ENCODE results near the gene SV2B.

Gene SV2B

DNA sequence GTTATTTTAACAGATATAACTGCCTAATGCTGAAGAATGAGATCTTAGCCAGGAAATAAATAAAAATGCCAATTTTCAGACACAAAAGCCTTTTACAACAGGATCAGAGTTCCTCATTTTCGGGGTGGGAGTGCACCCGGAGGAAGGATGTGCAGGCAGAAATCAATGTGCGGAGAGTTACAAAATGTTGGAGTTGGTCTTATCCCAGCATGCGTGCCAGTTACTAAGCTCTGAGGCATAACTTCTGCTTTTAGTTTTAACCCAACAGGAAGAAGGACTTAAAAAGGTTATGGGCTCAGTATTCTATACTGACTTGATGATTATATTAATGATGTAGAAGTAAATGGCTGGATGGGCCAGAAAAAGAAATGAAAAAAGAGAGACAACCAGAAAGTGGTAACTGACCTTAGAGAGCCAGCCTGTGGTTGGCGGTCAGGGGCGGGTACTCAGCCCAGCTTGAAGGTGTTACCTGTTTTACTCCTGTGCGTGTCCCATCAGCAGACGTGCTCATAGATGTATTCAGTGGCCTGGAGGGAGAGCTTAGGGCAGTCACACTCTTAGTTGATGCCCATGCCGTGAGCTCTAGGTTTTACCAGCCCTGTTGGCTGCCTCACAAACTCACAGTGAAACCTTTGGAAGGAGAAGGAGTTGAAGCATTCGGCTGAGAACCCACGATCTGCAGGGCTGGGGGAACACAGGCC, 164.7 kb downstream of the SV2B start:
- DNase-seq = no peak

DNA sequence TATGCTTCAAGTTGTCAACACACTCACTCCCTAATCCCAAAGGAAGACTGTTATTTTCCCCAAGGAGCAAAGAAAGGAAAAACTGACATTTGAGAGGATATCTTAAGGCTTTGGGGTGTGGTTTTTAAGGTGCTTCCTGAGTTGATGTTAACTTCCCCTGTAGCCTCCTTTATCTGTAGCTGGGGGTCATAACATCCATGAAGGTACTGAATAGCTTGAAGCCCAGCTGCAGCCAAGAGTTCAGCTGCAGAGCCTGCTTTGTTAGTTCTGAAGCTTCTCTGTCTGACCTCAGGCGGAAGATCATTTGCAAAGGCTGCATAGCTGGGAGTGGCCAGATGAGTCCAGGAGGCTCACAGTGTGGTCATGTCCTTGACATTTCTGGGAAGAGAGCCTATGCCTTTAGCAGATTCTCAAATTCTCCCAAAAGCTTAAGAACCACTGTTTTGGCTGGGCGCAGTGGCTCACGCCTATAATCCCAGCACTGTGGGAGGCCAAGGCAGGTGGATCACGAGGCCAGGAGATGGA, 165.4 kb downstream of the SV2B start:
- DNase-seq = no peak

DNA sequence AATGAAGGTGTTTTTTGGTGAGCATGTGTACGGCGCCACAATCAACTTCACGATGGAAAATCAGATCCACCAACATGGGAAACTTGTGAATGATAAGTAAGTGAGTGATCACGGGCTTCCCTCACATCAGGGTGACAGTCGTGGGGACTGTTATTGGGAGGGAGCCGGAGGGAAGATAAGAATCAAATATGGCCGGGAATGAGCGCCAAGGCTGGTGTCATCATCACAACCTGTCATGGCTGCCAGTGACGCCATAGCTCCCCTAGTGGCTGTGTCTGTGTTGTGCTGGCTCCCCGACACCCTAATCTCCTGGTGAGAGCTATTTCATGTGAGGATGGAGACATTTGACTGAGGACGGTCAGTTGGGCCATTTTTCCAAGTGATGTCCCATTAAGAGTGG, 168.5 kb downstream of the SV2B start:
- no peak for DNase-seq

DNA sequence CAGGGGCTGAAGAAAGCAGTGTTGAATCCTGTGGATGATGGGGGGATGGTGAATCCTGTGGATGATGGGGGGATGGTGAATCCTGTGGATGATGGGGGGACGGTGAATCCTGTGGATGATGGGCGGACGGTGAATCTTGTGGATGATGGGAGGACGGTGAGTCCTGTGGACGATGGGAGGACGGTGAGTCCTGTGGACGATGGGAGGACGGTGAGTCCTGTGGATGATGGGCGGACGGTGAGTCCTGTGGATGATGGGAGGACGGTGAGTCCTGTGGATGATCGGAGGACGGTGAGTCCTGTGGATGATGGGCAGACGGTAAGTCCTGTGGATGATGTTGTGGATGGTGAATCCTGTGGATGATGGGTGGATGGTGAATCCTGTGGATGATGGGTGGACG, 170.7 kb downstream of the SV2B start:
- DNase-seq = no peak

DNA sequence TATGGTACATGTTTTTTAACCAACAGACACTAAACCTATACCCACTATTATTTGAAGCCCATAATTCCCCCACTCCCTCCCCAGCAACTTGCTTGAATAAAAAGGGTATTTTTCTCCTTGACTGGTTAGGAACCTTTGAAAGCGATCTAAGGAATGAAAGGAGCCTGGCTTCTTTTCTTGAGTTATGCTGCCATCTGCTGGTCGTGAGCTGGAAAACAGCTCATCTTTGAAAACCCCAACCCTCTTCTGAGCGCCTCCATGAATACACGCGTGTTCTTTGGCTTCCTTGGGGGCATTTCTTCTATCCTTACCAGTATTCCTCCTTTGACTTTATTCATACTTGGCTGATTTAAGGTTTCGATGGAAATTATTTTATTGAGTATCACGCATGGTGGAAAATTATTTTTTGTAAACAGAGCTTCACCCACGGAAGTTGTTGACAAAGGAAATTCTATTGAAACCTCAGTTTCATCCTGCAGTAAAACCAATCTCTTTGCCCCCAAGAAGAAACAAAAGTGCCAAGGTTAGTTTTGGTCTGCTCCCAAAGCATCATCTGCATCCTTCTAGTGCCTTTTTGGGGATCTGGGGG, 171.6 kb downstream of the SV2B start:
- DNase-seq = peak in 38 of 51 donors; percentile 0 to 75 (median 26)

DNA sequence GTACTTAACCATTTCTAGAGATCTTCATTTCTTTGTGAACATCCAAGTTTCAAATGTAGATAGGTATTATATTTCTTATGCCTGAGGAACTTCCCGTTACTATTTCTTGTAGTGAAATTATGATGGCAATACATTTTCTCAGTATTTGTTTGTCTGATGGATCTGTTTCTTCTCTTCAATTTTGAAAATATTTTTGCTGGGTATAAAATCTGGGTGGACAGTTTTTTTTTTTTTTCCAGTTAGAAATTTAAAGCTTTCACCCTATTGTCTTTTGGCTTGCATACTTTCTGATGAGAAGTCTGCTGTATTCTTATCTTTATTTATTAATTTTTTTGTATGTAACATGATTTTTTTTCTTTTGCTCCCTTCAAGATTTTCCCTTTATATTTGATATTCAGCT, 175.8 kb downstream of the SV2B start:
- no peak for DNase-seq

DNA sequence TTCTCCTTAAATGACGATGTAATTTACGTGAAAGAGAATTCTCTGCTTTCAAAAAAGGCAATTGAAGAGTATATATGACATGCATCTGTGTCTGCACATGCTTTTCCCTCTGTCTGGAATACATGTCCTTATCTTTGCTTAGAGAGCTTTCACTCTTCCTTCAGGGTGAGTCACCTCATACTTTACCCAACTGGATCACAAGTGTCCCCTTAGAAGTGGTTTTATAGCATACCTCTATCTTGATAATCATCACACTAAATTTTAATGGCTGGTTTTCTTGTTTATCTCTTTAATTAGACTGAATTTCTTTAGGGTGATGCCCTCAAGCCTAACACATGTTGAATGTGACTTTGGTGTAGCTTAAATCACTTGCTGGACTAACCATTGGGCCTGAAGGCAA, 178.9 kb downstream of the SV2B start:
- no peak for DNase-seq

DNA sequence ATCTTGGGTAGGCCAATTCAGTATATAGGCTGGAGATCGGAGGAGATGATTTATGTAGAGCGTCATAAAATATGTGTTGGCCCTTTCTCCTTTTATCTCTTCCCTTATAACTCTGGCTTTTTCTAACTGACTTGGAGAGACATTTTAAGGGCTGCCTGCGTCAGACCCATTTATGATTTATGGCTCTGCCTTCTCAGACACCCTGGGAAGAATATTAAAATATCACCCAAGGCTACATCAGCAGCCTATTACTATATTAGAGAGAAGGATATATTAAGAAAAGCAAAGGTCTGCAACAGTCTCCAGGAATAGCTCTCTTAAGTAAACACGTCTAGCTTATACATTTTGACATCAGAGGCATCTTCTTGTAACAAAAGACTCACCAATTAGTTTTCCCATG, 179.4 kb downstream of the SV2B start:
- DNase-seq = no peak

DNA sequence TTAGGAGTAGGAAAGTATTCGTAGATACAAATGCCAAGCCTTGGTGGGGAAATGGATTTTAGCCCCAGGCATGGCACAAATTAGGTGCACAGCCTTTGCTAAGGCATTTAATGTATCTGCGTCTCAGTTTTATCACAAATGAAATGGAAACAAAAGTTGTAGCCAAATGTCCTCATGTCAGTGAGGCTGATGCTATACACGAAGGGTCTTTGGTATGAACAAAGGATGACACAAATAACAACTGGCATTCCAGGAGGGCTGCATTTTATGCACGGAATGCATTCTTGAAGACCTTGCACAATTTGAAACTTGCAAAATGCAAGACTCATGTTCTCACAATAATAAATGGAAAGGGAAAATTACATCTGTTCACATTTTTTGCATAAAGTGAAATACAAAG, 181.9 kb downstream of the SV2B start:
- DNase-seq = no peak

DNA sequence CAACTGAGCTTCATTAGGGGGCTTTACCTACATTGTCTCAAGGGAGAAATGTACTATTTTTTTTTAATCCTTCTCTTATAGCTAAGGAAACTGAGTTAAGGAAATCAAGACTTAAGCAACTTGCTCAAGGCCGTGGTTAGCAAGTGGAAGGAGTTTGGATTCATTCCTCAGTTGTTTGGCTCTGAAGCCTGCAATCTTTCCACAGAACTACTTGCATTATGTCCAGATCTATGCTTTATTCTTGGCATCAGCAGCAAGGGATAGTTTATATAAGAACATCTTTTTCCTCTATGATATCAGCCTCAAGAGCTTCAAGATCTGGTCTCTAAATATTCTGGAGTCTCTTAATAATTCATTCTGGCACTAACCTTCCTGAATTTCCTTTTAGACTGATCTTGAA, 182.4 kb downstream of the SV2B start:
- no peak for DNase-seq

DNA sequence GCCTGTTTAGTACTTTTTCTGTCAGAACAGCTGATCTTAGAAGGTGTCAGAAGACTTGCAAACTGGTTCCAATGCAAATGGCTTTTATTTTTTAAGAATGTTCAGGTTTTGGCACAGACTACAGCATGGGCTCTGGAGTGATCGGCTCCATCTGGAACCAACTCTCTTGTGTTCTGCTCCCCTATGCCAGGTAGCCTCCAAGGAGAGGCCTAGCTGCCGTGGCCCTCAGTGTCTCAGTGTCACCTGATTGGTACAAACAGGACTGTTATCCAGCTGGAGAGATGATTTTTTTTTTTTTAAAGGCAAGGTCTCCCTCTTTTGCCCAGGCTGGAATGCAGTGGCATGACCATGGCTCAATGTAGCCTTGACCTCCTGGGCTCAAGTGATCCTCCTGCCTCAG, 183.1 kb downstream of the SV2B start:
- no peak for DNase-seq

DNA sequence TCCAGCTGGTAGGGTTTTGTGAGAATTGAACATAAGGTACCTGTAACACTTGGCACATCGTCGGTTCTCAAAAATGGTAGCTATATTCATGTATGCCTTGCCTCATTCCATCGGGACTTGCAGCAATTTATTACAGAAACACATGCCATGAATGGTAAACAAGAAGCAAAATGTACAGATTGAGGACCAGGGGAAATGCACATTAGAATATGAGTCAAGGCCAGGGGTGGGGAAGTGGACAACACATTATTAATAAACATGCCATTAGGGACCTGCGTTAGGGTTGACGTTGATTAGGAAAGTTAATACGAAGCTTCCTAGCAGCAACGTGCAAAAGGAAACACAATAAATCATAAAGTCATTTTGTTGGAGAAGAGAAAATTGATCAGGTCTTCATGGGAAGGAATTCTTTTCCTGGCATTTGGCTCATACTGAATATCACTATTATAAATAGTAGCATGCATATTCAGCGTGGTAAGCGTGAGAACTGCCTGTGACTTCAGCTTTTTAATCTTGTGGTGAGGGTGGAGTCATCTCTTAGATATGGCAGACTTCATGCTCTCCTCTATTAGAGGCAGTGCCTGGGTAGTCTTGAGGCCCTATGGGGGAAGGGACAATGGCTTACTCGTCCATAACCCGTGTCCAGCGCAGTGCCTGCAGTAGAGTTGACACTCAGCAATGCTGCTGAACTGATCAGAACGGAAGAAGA, 184.9 kb downstream of the SV2B start:
- DNase-seq = no peak

DNA sequence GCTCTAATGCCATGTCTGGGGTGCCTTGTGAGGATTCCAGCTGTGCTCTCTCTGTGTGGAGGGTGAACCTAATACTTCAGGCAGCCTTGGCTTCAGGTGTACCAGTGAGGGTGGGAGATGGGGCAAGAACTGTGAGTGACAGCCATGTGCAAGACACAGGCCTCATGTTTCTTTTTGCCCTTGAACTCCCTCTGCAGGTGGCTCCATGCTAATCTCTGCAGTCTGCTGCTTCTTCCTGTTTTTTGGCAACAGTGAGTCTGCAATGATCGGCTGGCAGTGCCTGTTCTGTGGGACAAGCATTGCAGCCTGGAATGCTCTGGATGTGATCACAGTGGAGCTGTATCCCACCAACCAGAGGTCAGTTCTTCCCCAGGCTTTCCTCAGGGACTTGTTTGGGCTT, 189.3 kb downstream of the SV2B start:
- DNase-seq = no peak

DNA sequence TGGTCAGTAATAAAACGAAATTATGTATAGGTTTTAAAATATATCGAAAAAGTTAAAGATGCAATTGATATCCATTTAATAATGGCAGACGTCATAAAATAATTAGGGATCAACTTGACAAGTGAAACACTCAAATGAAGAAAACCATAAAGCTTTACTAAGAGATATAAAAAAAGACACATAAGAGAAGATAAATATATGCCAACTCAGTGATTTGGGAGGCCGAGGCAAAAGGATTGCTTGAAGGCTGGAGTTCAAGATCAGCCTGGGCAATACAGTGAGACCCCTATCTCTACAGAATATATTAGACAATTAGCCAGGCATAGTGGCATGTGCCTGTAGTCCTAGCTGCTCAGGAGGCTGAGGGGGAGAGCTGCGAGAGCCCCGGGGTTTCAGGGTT, 190.5 kb downstream of the SV2B start:
- no peak for DNase-seq

DNA sequence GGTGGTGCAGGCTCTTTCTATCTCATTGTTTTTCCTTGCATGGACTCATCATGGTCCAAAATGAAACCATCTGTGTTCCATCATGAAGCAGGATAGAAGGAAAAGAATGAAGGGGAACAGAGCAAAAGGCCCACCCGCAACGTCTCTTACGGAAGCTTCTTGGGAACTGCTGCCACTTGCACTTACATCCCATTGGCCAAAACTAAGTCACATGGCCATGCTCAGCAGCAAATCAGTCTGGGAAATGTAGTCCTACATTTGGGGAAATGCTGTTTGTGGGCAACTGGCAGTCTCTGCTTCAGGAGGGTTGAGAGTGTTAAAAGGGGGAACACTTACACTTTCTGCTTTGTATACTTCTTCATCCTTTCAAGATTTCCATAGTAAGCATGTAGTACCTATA, 191.6 kb downstream of the SV2B start:
- peak in 2 of 51 donors; percentile 2 to 3 for DNase-seq

DNA sequence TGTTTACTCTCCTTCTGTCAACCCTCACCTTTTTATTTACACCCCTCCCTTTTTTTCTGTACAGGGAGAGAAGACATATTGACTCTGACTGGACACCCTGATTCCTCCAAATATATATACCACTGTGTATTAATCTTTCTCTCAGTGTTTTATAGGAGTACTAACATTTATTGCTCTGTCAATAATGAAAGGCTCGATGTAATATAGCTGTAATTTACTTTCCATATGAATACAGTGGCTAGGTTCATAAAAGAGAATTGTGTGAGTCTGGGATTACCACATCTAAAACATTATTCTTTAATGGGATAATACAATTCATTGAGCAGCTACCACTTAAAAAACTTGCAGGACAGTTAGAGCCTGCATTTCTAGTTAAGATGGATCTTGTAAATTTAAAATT, 194.3 kb downstream of the SV2B start:
- no peak for DNase-seq

DNA sequence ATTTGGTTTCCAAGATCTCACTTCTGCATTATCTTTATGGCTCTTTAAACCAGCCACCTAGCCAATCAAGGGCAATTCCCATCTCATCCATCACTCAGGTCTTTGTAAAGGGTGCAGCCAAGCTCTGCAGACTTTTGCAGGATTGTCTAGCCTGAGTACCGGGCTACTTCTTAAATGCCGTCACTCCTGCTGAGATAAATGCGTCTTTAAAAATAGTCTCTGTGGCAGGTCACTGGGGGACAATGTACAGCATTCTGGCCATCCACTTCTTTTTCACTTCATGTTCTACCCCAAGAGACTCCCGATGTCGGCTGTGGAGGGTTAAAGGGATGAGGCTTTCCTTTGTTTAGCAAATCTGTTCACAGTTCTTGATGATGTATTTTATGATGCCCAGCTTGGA, 194.7 kb downstream of the SV2B start:
- no peak for DNase-seq

DNA sequence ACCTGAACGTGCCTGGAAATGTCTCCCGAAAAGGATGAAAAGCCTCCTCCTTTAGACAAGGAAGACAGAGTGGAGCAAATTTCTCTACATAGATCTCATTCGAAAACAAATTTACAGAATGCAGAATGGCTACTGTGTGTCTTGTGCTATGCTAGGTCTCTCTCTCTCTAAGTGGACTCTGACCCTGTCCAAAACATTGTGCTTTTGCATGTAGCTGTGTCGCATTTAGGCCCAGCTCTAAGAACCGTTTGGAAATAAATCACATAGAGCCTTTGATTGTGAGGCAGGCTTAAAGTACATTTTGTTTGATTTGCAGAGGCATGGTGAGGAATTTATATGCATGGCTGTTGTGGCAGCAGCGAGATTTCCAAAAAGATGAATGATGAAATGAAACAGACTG, 198.0 kb downstream of the SV2B start:
- DNase-seq = no peak

DNA sequence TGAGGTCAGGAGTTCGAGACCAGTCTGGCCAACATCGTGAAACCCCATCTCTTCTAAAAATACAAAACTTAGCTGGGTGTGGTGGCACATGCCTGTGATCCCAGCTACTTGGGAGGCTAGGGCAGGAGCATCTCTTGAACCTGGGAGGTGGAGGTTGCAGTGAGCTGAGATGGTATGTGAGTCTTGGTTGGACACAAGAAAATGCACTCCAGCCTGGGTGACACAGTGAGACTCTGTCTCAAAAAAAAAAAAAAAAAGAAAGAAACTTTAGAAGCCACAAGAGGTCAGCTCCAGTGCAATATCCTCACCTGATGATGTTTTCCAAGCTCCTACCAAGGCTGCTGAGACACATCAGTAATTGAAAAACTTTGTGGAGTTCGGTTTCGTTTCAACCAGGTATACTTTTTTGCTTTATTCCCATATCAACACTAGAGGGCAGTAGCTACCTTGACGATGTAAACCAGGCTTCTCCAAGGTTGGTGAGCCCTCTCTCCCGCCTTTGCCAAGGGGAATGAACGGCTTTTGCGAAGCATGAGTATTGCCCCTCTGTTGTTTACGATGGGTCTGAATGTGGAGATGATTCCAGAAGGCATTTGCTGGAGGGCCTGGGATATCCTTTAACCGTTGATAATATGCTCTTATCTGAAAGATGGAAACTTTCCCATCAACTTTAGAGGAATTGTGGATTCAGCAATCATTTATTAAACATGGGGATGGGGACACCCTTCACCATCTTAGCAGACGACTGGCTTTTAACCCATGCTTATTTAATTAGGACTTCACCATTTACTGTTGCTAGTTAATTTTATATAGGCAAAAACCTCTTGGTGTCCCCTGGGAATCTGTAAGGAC, 202.8 kb downstream of the SV2B start:
- DNase-seq = peak in 21 of 51 donors; percentile 1 to 53 (median 10)

DNA sequence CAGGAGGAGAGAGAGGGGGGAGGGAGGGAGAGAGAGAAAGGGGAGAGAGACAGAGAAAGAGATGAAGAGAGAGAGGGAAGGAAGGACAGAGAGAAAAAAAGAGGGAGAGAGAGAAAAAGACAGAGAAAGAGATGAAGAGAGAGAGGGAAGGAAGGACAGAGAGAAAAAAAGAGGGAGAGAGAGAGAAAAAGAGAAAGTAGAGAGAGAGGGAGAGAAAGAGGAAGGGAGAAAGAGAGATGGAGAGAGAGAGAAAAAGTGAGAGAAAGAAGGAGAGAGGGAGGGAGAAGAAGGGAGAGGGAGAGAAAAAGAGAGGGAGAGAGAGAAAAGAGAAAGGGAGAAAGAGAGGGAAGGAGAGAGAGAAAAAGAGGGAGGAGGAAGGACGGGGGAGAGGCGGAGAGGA, 204.2 kb downstream of the SV2B start:
- no peak for DNase-seq

DNA sequence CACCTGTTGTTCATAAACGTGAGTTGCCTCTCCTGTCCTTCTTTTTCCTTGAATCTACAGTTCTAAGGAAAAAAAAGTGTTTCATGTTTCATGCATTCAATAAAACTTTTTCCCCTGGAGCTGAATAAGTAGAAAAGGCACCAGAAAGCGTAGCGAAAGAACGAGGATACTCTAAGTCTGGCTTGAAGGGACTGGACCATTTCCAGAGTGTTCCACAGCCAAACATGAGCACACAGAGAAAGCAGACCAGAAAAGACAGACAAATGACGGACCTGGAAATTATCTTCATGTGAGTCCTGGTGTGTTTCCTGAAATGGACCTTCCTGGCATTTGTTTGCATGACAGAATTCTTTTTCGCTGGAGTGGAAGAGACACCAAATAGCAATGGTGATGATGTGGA, 204.7 kb downstream of the SV2B start:
- DNase-seq = no peak

DNA sequence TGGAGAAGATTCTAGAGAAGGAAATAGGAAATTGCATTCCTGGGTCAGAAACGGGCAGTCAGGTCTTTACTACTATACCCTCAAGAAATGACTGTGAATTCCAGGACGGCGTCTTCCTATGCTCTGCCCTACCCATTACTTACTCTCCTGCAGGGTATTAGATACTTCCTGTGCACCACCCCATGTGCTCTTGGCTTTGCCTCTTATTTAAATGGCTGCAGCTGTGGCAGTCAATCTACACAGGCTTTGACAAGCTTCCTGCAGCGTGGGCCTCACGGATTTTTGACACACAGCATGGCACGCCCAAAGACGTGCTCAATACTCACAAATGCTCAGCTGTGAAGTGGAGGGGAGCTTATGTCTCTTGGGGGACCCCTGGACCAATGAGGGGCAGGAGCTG, 206.1 kb downstream of the SV2B start:
- DNase-seq = no peak

All from hypothalamus (tissue), 51 donors.